Measurements from ENCODE around the gene SLC1A5.

GRCh38 chr19:46730595-46730994 is 57.8 kb downstream of the SLC1A5 start:
- TF ChIP-seq GRHL2 (CRISPR knock-in tag; IDR thresholded peaks at IDR 0.05; ENCODE audit: insufficient replicate concordance, severe bottlenecking), result no peak
- TF ChIP-seq TCF7 (CRISPR knock-in tag; IDR thresholded peaks at IDR 0.05; ENCODE audit: low read depth), result no peak
- no peak for TF ChIP-seq ZBTB43 (CRISPR knock-in tag; IDR thresholded peaks at IDR 0.05)
- TF ChIP-seq USF2 (CRISPR knock-in tag; IDR thresholded peaks at IDR 0.05), result no peak
- TF ChIP-seq NR2C2 (CRISPR knock-in tag; IDR thresholded peaks at IDR 0.05), result no peak
- TF ChIP-seq CTCF (IDR thresholded peaks at IDR 0.05), result no peak
- no peak for TF ChIP-seq NFE2L1 (CRISPR knock-in tag; IDR thresholded peaks at IDR 0.05)
